ENCODE measurements around the gene ADAMTS17.

ADAMTS17 gene

DNA sequence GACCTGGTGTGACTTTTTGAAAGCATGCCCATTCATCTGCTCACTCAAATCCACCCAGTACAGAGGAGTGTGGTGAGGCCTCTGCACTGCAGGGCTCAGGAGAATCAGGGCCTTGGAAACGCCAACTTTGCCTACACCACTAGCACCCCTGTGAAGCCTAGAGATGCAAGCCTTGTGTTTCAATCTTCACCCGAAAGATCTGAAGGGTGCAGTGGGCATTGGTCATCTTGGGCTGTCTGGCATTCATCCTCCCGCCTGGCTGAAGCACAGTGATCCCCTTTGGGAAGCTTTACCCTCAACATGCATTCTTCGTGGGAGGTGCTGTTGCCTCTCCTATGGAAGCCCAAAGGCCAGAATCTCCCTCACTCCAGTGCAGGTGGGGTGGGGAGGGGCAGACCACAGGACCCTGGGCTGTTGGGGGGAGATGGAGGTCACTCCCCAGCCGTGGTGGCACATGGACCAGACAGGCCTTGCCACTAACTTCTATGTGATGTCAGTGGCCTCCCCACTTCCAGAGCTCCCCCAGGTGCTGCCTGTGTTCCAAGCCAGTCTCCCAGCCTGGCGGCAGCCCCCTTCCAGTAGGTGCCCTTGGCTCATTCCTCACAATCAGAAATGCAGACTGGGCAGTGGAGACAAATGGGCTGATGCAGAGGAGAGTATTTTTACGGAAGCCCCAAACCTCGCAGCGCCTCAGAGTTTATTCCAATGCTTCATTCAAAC is 92.5 kb downstream of the ADAMTS17 start:
- no peak for DNase-seq (ENCODE audit: low read depth)

DNA sequence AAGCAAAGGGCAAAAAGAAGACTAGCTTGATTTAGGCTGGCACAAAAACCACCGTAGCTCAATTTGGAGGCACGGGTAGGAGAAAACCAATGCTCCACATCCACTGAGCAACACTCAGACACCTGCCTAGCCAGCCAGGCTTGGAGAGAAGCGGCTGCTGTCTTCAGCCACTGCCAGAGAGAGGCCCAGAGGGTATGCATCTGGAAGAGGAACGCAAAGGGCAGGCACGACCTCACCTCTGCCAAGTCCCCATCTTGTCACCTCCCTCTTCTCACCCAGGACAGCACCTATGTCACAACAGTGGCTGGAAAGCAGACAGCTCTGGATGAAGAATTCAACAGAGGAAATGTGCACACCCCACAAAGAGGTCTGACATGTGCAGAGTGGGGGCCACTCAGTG is 93.5 kb downstream of the ADAMTS17 start:
- DNase-seq (ENCODE audit: low read depth), result no peak

DNA sequence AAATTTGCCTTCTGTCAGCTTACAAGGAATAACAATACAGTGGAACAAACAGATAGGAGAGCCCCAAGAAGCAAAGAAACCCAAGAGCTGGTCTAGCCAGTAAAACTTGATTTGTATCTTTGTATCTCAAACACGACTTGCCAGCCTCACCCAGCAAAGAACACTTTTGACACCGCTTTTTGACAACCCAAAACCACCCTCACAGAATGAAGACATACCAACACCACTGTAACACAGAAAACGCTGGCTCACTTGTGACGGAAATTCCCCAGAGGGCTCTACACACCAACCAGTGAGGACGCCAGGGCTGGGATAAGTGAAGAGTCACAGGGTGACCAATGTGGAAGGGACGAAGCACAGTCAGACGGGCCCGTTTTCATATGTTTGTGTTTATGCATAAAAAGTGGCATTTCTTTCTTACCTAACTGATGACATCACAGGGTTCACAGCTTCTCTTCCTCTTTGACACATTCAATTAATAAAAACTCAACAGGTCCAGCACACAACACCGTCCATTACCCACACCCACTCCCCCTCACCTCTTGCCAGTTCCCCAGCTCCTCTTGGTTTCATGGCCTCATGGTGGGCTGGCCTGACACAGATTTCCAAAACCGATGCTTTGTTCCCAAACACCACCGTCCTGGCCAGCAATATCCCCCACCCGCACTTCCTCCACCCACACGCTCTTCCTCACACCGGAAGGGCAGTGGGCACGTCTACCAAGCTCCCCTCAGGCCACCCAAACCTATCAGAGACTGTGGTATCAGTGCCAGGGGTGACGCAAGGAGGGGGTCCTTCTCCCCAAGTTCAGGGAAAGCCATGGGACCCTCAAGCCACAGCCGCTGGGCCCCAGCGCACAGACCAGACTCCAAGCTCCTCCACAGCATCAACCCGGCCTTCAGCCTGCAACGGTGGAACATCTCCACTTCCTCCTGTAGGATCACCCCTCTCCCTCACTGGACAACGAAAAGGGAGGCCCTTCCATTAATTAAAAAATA is 94.2 kb downstream of the ADAMTS17 start:
- DNase-seq (ENCODE audit: low read depth), result no peak

DNA sequence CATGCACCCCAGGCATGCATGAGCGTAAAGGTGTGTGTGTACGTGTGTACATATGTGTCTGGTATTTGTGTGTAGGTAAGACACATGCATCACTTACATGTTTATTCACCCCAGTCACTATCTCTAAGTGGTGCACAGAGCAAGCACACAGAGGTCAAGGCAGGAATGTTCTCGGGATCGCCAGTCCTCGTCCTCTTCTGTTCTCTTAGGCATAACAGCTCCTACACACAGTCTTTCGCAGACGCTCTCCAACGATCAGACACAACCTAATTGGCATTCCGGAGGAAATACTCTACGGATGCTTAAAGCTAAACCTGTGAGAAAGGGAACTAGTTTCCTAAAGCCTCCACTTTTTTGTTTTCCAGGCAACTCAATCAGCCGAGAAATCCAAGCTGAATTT is 95.9 kb downstream of the ADAMTS17 start:
- no peak for DNase-seq (ENCODE audit: low read depth)

DNA sequence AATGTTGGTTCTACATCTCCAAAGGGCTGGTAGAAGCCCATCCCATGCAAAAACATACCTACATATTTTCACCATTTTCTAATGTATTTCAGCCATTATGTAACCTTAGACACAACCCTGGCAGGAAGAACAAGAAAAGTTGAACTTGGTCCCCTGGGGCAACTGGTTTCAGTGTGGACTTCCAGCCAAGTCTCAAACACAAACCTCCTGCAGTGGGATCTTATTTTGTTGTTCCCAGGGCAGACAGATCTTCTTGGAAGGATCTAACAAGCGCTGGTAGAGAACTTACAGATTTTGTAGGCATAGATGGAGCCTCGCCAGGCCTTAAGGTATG is 96.3 kb downstream of the ADAMTS17 start:
- no peak for DNase-seq (ENCODE audit: low read depth)

DNA sequence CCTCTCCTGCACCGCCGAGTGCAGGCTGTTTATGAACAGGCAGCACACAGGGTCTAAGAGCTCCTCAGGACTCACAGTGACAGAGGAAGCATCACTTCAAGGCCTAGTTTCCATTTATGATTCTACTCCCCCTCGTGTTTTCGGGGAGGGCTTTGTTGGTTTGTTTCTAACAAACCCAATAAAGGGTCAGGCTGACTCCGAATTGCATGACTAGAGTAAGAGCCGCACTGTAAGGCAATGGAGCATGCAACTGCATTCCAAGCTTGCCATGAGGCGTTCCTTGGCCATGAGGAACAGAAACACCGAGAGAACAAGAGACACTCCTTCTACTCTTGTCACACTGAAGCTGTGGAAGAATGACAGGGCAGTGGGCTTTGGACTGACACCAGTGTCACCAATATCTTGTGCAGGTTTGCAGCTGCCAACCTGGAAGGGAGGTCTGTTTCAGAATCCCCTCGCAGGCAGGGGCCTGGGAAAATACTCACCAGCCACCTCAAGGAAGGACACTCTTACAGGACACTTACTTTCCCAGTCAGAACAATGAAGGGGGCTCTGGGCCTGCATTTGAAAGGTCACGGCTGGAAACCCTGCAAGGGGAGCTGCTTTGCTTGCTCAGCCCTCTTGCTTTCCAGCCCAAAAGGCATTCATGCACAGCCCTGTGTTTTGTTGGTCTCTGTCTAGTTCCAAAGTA is 96.8 kb downstream of the ADAMTS17 start:
- no peak for DNase-seq (ENCODE audit: low read depth)

DNA sequence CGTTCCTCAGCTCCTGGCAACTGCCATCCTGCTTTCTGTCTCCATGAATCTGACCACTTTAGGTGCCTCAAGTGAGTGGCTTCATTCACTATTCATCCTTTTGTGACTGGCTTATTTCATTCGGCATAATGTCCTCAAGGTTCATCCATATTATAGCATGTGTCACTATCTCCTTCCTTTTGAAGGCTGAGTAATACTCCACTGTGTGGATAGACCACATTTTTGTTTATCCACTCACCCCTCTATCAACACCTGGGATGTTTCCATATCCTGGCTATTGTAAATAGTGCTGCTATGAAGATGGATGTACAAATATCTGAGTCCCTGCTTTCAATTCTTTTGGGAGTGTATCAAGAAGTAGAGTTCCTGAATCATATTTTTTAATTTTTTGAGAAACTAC is 98.8 kb downstream of the ADAMTS17 start:
- DNase-seq (ENCODE audit: low read depth), result no peak

DNA sequence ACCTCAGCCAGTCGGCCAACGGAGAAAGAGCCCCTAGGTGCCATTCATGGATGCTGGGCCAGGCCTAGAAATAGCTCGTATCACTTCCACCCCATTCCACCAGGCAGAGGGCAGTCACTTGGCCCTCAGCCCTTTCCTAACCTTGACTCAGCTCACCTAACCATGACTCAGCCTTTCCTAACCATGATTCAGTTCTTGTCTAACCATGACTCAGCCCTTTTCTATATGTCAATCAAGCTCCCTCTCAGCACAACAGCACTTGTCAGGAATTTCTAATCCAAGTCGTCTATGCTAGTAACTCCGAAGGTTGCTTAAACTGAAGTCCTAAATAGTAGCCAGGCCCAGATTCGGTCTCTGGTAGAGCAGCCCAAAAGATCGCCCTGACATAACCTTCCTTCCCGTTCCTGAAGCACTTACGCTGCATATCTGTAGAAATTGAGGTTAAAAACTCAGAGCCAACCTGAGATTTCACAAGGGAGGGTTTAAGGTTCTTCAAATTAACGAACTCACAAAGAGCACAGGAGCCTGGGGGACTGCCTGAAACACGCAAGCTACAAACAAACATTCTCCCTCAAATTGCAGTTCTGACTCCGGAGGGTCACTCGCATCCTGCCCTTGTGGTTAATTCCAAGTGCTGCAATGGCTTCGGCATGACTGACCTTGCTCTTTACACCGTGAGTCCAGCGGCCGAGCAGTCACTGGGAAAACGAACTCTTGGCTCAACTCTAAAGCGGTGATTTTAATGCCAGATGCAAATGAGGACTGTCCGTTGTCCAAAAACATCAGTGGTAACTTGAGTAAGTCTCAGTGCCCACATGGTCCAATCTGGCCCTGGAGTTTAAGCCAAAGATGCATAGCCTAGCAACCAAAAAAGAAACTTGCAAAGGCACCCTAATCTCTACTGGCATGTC is 99.9 kb downstream of the ADAMTS17 start:
- DNase-seq (ENCODE audit: low read depth), result peak; percentile 41

DNA sequence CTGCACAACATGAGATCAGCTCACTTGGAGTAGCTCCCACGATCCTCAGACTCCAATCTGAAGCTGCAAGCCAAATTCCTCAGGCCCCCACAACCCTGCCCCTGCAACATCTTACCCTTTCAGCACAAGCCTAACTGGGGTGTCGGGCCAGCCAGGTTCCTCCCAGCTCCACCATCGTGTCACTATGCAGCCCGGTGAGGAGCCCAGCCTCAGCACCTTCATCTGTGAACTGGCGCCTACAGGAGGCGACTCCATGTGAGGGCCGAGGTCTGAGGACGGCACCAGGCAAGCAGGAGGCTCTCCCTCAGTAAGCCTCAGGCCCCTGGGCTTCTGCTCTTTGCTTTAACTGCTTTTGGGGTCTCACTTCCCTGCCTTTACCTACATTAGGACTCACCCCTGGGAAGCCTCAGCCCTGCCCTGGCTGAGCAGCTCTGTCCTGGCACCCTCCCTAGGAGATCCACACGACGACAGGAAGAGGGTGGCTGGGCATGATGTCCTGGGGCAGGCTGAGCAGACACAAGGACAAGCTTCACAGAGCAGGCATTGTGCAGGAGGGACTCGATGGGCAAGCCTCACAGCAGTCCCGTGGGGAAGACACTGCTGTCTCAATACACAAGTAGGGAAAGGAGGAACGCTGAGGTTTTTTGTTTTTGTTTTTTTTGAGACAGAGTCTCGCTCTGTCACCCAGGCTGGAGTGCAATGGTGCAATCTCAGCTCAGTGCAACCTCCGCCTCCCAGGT is 104.6 kb downstream of the ADAMTS17 start:
- DNase-seq (ENCODE audit: low read depth), result no peak

DNA sequence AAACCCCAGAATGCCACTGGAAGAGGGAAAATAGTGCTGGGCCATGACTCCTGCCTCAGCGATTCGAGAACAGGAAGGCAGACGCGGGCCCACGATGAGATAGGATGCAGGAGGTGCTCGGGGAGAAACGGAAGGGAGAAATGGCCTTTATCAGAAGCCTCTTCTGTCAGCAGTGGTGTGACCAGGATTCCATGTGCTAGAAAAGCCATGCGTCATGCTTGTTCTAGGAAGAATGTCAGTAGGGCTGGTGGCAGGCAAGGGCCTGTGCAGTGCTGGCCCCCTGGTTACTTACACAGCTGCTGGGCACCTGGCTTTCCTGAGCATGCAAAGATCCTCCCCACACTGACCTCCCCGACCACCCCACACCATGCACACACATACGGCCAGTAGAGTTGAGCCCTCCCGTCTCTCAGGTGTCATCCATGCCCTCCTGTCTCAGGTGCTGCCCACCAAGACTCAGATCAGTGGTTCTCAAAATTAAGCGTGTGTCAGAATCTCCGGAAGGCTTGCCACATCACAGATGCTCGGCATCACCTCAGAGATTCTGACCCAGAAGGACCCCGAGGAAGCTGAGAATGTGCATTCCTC is 106.7 kb downstream of the ADAMTS17 start:
- DNase-seq (ENCODE audit: low read depth), result no peak

DNA sequence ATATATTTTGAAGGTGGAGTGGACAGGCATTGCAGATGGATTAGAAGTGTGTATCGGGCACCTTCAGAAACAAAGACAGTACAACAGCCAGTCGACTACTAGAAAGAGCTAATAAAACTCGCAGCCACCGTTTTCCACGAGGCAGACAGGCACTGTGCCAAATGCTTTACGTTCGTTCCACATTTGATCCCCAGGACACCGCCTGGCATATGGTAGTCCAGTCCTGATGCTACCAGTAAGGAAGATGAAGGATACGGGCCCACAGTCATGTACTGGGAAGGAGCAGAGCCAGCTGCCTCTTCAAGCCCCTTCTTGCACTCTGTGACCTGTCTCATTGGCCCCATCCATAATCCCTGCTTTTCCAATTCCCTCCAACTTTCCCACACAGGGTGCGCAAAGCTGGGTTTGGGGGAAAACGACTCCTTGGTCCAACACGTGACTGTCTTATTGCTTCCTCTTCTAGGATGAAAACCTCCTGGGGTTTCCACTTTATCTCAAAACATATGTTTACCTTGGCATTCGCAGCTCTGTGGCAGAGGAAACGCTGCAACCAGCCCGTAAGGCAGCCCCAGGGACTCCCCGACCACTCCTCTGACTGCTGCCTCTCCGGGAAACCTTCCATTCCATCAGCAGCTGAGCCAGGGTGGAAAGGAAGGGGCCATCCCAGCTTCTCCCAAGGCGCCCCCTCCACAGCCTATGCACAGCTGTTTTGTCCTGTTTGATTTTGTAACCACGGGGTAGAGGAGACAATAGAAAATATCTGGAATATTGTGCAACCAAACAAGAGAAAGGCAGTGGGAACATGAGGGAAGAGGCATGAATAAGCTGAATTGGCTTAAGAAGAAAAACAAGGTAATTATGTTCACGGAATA is 107.4 kb downstream of the ADAMTS17 start:
- no peak for DNase-seq (ENCODE audit: low read depth)

DNA sequence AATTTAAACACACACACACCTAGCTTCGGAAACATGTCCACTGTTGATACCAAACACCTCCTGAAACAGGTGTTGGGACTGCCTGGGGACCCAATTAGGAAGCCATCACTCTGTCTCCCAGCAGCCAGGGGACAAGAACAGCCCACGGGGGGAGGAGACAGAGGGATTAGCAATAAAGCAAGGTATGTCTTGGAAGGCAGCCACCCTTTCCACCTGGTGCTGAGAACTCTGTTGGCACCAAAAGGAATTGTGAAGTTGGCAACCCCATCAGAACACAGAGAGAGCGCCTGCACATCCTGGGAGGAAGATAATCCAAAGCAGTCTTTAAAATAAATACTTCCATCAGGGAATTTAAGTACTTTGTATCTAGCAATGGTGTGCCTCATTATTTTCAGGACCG is 111.0 kb downstream of the ADAMTS17 start:
- DNase-seq (ENCODE audit: low read depth), result no peak

DNA sequence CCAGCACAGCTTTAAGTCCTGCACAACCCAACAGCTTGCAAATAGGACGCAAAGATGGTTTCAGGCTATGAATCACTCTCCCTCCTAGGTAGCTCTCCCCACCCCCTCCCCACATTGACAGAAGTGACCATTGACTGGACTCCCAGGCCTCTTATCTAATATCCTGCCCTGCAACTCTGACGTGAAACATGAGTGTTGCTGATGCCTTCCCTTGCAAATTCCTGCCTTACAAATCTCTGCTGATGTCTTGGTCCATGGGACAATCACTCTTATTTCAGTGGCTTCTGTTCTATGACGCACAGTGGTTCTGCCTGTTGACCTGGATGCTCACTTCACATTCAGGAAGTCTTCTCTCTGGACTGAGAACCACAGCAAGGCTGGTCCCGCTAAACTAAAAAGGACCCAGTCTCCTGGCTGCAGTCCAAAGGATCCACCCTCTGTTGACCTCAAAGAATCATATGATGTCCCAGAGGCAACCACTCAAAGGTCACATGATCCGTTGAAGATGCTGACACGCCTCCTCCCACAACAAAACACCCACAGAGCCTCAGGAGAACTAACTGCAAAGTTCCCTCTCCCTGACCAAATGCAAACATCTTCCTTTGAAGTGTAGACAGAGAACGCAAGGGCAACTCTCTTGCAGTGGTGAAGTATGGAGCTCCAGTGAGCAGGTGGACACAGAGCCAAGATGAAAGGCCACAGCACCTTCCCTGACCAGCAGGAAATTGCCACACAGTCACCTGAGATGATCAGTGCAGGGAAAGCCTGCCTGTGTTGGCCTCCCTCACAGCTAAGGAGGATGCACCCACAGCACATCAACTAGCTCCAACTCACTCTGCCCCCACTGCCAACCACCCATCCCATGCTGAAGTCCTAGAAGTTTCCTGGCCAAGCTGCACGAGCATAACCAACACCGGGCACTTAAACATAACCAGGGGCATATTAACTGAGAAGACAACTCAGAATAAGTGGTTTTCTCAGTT is 112.3 kb downstream of the ADAMTS17 start:
- DNase-seq (ENCODE audit: low read depth), result no peak

DNA sequence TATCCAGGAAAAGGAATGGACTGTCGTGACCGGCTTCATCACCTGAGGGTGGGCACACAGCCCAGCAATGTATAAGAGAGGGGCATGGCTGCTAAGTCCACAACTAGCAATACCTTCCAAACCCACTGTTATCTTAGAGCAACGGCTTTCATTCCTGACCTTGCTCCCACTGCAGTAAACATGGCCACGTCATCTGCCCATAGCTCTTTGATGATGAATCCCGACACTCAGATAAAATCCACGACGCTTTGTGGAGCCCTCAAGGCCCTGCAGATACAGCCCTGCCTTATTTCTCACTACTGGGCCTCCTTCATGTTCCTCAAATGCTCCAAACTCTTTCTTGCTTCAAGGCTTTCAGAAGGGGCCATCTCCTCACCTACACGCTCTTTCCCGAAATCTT is 114.0 kb downstream of the ADAMTS17 start:
- no peak for DNase-seq (ENCODE audit: low read depth)

DNA sequence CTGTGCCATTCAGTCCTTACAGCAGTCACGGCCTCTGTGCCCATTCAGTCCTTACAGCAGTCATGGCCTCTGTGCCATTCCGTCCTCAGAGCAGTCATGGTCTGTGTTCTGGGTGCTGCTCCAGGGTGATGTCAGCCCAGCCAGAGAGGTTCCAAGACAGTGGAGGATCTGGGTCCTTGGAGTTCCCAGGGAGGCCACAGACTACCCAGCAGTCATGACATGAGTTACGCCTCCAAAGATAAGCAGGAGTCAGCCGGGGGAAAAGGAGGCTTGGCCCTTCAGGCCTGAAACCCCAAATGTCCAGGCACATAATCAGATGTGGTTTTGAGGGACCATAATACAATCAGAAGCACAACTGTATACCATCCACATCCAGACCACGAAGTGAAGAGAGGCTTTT is 115.7 kb downstream of the ADAMTS17 start:
- no peak for DNase-seq (ENCODE audit: low read depth)

DNA sequence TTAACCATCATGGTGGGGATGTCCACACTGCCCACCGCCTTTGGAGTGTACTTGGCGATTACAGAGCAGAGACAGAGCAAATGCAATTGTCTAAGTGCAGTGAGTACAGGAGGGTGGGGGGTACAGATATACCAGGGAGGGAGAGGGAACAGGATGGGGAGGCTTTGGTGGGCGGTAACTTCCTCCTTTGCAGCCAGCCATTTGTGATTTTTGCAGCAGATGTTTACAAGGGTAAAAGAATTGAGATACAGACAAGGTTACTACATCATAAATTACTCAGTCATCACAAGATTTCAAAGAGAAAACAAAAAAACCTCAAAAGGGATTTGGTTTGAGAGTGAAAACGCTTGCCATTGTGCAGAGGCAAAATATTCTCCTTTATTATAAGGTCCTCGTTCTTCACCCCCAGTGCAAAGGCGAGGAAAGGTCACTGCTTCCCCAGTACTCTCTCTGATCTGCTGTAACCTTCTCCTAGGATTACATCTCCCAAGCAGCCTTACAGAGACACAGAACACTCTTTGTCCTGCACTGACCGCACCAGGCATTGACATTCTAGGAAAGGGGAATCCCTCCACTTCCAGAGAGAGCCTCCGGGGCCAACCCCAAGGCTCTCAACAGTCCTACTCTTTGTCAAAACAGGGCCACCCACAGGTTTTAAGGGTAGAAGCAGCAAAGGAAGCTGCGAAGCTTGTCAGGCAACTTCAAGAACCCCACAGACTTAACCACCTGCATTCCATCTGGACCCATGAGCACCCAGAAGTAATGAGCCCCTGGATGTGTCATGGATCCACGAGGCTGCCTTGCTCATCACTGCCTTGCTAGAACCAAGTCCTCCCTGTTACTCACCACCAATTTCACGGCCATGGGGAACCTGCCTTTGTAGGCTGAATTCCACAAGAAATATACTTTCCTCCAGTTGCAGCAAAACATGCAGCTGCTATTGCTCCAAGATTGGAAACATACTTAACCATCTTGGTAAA is 117.3 kb downstream of the ADAMTS17 start:
- DNase-seq (ENCODE audit: low read depth), result no peak

DNA sequence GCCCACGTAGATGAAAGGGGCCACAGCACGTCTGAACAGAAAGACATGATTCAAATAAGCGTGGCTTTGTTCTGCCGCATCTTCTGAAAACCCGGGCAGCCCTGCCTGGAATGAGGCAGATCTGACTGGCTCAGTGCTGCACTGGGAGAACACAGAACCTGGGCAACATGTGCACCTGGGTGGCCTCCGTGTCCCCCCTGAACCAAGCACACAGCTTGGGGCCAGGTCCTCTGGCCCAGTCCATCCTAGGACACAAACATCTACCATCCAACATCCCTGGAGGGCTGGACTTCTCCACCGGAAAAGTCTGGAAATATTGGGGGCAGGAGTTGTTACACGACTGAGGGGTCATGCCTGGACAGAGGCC is 119.4 kb downstream of the ADAMTS17 start:
- DNase-seq (ENCODE audit: low read depth), result no peak

All from iris pigment epithelial cell (primary cell).